WERI-Rb-1 (cell line): ENCODE results near the gene ADAMTSL3.
A peak's percentile ranks its signal among the peaks of the same experiment; 100 is the strongest.

Experiments used
- DNase-seq: peaks from one replicate; pipeline ENCODE4 v3.0.0-alpha.2; 2020
- H3K27ac ChIP-seq: fragments of 250-450 bp; sonication (Bioruptor Pico); 2 replicates; pipeline ENCODE4 v1.5.1; 2020; ENCODE audit warnings: mild to moderate bottlenecking, moderate library complexity
- H3K27me3 ChIP-seq: fragments of 250-450 bp; sonication (Bioruptor Pico); 2 replicates; pipeline ENCODE4 v1.5.1; 2021; ENCODE audit warnings: mild to moderate bottlenecking, low read depth, moderate library complexity; ENCODE audit not compliant: insufficient read depth, severe bottlenecking
- H3K36me3 ChIP-seq: fragments of 250-450 bp; sonication (Bioruptor Pico); 2 replicates; pipeline ENCODE4 v1.5.1; 2020; ENCODE audit warnings: mild to moderate bottlenecking, moderate library complexity
- H3K4me3 ChIP-seq: 2 replicates; pipeline ENCODE4 v1.5.1; 2011; ENCODE audit warnings: low read depth, mild to moderate bottlenecking, control low read depth, low read length
- H3K9me3 ChIP-seq: fragments of 250-450 bp; sonication (Bioruptor Pico); 2 replicates; pipeline ENCODE4 v1.5.1; 2021; ENCODE audit warnings: mild to moderate bottlenecking, moderate library complexity; ENCODE audit not compliant: severe bottlenecking
- TF ChIP-seq, protein P1 (sequence below): IDR thresholded peaks from 2 replicates; pipeline ENCODE4 v1.5.1; 2011; ENCODE audit warnings: low read depth, mild to moderate bottlenecking, control low read depth, inconsistent platforms, low read length

Gene ADAMTSL3

DNA sequence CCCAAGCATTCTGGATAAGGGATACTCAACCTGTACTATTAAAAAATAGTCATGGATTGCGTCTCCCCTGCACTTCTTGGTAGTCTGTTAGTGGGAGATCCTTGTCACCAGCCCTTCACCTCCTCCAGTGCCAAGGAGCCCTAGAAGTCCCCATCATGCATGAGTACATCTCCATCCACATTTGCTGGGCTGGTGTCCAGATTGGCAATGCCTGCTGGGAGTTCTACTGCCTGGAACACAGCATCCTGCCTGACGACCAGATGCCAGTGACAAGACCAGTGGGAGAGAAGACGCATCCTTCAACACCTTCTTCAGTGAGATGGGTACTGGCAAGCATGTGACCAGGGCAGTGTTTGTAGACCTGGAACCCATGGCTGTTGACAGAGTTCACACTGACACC lies 85.7 kb downstream of the ADAMTSL3 start:
- Histone ChIP-seq H3K27me3 (no peaks in the 10 kb centered on the region), H3K9me3 (no peaks in the 10 kb centered on the region), H3K4me3 (no peak overlapping the region), H3K36me3 (no peaks in the 10 kb centered on the region), H3K27ac (no peak overlapping the region)
- DNase-seq, result no peak
- TF ChIP-seq, protein P1, sequence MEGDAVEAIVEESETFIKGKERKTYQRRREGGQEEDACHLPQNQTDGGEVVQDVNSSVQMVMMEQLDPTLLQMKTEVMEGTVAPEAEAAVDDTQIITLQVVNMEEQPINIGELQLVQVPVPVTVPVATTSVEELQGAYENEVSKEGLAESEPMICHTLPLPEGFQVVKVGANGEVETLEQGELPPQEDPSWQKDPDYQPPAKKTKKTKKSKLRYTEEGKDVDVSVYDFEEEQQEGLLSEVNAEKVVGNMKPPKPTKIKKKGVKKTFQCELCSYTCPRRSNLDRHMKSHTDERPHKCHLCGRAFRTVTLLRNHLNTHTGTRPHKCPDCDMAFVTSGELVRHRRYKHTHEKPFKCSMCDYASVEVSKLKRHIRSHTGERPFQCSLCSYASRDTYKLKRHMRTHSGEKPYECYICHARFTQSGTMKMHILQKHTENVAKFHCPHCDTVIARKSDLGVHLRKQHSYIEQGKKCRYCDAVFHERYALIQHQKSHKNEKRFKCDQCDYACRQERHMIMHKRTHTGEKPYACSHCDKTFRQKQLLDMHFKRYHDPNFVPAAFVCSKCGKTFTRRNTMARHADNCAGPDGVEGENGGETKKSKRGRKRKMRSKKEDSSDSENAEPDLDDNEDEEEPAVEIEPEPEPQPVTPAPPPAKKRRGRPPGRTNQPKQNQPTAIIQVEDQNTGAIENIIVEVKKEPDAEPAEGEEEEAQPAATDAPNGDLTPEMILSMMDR, result no peak

DNA sequence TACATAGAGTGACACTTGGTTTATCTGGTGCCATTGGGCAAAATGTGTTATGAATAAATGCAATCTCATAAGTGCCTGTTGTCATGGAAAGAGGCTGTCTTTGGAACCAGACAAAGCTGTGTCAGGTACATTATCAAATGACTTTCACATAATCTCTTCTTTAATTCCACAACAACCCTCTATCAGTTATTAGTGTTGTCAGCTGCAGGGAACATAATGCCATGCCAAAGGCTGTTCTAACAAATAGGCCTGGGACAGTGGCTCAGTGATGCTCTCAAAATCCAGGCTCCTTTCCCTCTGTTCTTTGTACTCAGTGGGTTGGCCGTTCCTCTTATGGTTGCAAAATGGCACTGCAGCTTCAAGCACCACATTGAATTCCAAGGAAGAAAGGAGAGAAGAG lies 91.8 kb downstream of the ADAMTSL3 start:
- no peak overlapping the region for H3K4me3 ChIP-seq
- no peaks in the 10 kb centered on the region for H3K27me3 ChIP-seq
- H3K9me3 ChIP-seq, result no peaks in the 10 kb centered on the region
- no peak for DNase-seq
- no peaks in the 10 kb centered on the region for H3K36me3 ChIP-seq
- no peak overlapping the region for H3K27ac ChIP-seq
- TF ChIP-seq, protein P1, result no peak

DNA sequence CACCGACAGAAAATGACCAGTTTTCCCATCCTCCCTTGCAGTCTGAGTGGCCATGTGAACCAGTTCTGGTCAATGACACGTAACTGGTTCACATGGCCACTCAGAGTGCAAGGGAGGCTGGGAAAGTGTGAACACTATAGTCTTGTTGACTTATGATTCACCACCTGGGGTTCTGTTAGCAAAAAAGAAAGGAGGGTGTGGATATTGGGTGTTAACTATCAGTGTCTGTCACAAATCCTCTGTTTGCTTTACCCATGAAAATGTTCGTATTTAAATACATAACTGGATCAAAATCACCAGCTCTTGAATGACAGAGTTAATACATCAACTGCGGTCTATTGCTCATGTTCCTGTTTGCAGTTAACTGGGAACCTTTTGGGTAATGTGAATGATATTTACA lies 92.3 kb downstream of the ADAMTSL3 start:
- TF ChIP-seq, protein P1, result no peak
- no peak for DNase-seq
- H3K27me3 ChIP-seq, result no peaks in the 10 kb centered on the region
- no peaks in the 10 kb centered on the region for H3K36me3 ChIP-seq
- no peak overlapping the region for H3K4me3 ChIP-seq
- H3K27ac ChIP-seq, result no peak overlapping the region
- no peaks in the 10 kb centered on the region for H3K9me3 ChIP-seq

DNA sequence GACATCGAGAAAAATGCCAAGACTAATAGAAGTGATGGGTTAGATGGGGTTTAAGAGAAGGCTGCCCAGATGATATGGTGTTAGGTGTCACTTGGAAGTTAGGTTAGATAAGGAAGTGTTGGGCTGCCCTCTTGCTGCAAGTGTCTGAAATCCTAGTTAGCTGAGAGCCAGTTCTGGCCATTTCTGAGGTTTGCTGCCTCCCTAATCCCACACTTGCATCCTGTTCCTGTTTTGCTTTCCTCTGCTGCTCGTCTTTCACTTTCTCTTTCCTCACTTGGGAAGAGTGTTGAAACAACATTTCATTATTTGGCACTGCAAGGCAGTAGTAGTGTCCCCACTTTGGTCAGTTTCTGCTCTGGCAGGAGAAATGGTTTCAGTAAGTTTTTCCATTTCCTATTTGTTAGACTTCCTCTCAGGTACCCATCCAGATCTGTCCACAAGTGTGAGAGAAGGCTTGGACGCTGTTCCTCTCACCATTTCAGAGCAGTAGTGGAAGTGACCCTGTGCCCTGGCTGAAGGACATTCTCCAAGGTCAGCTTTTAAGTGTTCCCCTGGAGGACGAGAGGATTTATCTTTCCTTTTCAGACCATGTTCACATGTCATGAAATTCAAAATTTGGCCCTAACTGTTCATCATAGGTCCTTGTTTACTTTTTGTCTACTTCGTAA lies 93.3 kb downstream of the ADAMTSL3 start:
- Histone ChIP-seq H3K27ac (no peak overlapping the region), H3K4me3 (no peak overlapping the region), H3K36me3 (no peaks in the 10 kb centered on the region), H3K27me3 (no peaks in the 10 kb centered on the region), H3K9me3 (no peaks in the 10 kb centered on the region)
- no peak for DNase-seq
- TF ChIP-seq, protein P1, result 0 out of 2 replicates have a peak, but pooled peaks have one; percentile 13

DNA sequence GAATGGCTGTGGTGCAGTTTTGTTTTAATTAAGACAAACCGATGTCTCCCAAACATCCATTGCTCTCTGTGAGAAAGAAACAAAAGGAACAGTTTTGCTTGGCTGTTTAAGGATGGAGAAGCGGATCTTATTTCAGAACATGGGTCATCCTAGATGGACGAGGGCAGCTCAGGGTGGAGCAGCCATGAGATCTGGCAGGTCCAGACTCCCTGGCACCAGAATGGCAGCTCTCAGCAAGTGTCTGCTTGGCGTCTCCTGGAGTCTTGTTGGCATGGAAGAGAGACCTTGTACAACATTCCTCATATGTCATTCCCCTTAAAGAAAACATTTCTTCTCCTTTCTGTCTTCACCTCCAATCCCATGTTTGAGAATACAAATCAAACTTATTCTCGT lies 93.8 kb downstream of the ADAMTSL3 start:
- DNase-seq, result no peak
- TF ChIP-seq, protein P1, result no peak
- Histone ChIP-seq H3K9me3 (no peaks in the 10 kb centered on the region), H3K36me3 (no peaks in the 10 kb centered on the region), H3K27ac (no peak overlapping the region), H3K27me3 (no peaks in the 10 kb centered on the region), H3K4me3 (no peak overlapping the region)
